Kidney tubule cell (primary cell): ENCODE data around the gene OSBPL5.

Source experiments
- DNase-seq: peaks from one replicate; pipeline ENCODE4 v3.0.0-alpha.2; 2018; ENCODE audit warnings: low spot score

The OSBPL5 gene

GRCh38 chr11:3148255-3148989, 16.7 kb downstream of the OSBPL5 start:
- no peak for DNase-seq

- no peak for DNase-seq
Observed at GRCh38 chr11:3147626-3148025, 17.5 kb downstream of the OSBPL5 start.

- no peak for DNase-seq
Observed at GRCh38 chr11:3147257-3147619, 17.9 kb downstream of the OSBPL5 start.

GRCh38 chr11:3146612-3147256, 18.4 kb downstream of the OSBPL5 start:
- DNase-seq: no peak

GRCh38 chr11:3145206-3145520, 19.9 kb downstream of the OSBPL5 start:
- no peak for DNase-seq

GRCh38 chr11:3144296-3145205, 20.6 kb downstream of the OSBPL5 start:
- no peak for DNase-seq

GRCh38 chr11:3143136-3143880, 21.8 kb downstream of the OSBPL5 start:
- DNase-seq: no peak

- no peak for DNase-seq
Observed at GRCh38 chr11:3140291-3140603, 24.9 kb downstream of the OSBPL5 start.

- no peak for DNase-seq
Observed at GRCh38 chr11:3139481-3140290, 25.4 kb downstream of the OSBPL5 start.

- DNase-seq: no peak
Observed at GRCh38 chr11:3139086-3139440, 26.0 kb downstream of the OSBPL5 start.

- no peak for DNase-seq
Observed at GRCh38 chr11:3138178-3139085, 26.7 kb downstream of the OSBPL5 start.

- DNase-seq: no peak
Observed at GRCh38 chr11:3137486-3138177, 27.5 kb downstream of the OSBPL5 start.

- DNase-seq: no peak
Observed at GRCh38 chr11:3136546-3137455, 28.3 kb downstream of the OSBPL5 start.

GRCh38 chr11:3135481-3136440, 29.3 kb downstream of the OSBPL5 start:
- no peak for DNase-seq

GRCh38 chr11:3134651-3135480, 30.2 kb downstream of the OSBPL5 start:
- DNase-seq: no peak

GRCh38 chr11:3134218-3134621, 30.9 kb downstream of the OSBPL5 start:
- no peak for DNase-seq
